NT2/D1 (cell line): ENCODE data around the gene CDC25B.
"Not testable (repeated sequence)": the region's sequence is repeated elsewhere in the genome, so short reads cannot be mapped to it uniquely, and the experiment has no call there.

ENCODE experiments used
- DNase-seq: peaks from one replicate; pipeline ENCODE4 v3.0.0-alpha.2; 2011; ENCODE audit warnings: low read depth, low spot score
- H3K27me3 ChIP-seq: 2 replicates; pipeline ENCODE4 v1.6.0; 2011; ENCODE audit warnings: mild to moderate bottlenecking; ENCODE audit not compliant: insufficient read length, insufficient read depth
- H3K36me3 ChIP-seq: 2 replicates; pipeline ENCODE4 v1.6.1; 2011; ENCODE audit warnings: mild to moderate bottlenecking, low read length, mixed read lengths; ENCODE audit not compliant: insufficient read depth, insufficient read length
- H3K4me1 ChIP-seq: 2 replicates; pipeline ENCODE4 v1.5.1; 2011; ENCODE audit not compliant: insufficient read depth, insufficient read length
- H3K4me3 ChIP-seq: 2 replicates; pipeline ENCODE4 v1.5.1; 2011; ENCODE audit warnings: low read depth; ENCODE audit not compliant: insufficient read length
- H3K9ac ChIP-seq: 2 replicates; pipeline ENCODE4 v1.6.0; 2011; ENCODE audit warnings: low read depth; ENCODE audit not compliant: insufficient read length
- H3K9me3 ChIP-seq: 2 replicates; pipeline ENCODE4 v1.5.1; 2011; ENCODE audit warnings: mild to moderate bottlenecking, low read length; ENCODE audit not compliant: insufficient read depth
- SUZ12 ChIP-seq: IDR thresholded peaks from 2 replicates; pipeline ENCODE4 v1.6.1; 2011; ENCODE audit not compliant: insufficient read length, insufficient read depth; ENCODE audit errors: extremely low read depth
- YY1 ChIP-seq: IDR thresholded peaks from 2 replicates; pipeline ENCODE4 v1.6.1; 2011; ENCODE audit not compliant: insufficient read length, insufficient read depth
- ZNF274 ChIP-seq: IDR thresholded peaks from 2 replicates; pipeline ENCODE4 v1.6.1; 2011; ENCODE audit warnings: mild to moderate bottlenecking, low read depth, low read length

Gene CDC25B

GRCh38 chr20:3788685-3789155 lies 7.4 kb upstream of the CDC25B start:
- no peak overlapping the region for H3K9ac ChIP-seq
- peaks cover 8% of the 10 kb centered on the region for H3K4me1 ChIP-seq
- peaks cover 16% of the 10 kb centered on the region for H3K27me3 ChIP-seq
- no peaks in the 10 kb centered on the region; the same call in 1 of the 2 replicates for H3K9me3 ChIP-seq
- H3K36me3 ChIP-seq = peaks cover 15% of the 10 kb centered on the region
- TF ChIP-seq SUZ12 (no peak), ZNF274 (no peak), YY1 (no peak)
- H3K4me3 ChIP-seq = no peak overlapping the region
- DNase-seq = no peak

GRCh38 chr20:3789201-3789600 lies 6.9 kb upstream of the CDC25B start:
- DNase-seq, H3K4me3 ChIP-seq, H3K9ac ChIP-seq, H3K9me3 ChIP-seq, H3K4me1 ChIP-seq: not testable (repeated sequence)
- Histone ChIP-seq H3K27me3 (peaks cover 16% of the 10 kb centered on the region), H3K36me3 (peaks cover 13% of the 10 kb centered on the region)

DNA sequence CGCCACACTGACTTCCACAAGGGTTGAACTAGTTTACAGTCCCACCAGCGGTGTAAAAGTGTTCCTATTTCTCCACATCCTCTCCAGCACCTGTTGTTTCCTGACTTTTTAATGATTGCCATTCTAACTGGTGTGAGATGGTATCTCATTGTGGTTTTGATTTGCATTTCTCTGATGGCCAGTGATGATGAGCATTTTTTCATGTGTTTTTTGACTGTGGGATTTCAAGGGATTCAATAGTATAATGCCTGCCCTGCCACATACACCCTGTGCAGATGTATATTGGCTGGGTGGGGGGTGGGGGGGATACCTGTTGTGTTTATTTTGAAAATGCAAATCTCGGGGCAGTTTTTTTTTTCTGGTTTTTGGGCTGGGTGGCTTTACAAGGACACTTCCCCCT lies 1.9 kb upstream of the CDC25B start:
- not testable (repeated sequence) for H3K9me3 ChIP-seq, H3K4me3 ChIP-seq, DNase-seq, H3K4me1 ChIP-seq, H3K9ac ChIP-seq, H3K27me3 ChIP-seq
- H3K36me3 ChIP-seq = peaks cover 10% of the 10 kb centered on the region

- peaks cover 11% of the 10 kb centered on the region for H3K36me3 ChIP-seq
Measured at GRCh38 chr20:3794701-3795420, 1.2 kb upstream of the CDC25B start.

DNA sequence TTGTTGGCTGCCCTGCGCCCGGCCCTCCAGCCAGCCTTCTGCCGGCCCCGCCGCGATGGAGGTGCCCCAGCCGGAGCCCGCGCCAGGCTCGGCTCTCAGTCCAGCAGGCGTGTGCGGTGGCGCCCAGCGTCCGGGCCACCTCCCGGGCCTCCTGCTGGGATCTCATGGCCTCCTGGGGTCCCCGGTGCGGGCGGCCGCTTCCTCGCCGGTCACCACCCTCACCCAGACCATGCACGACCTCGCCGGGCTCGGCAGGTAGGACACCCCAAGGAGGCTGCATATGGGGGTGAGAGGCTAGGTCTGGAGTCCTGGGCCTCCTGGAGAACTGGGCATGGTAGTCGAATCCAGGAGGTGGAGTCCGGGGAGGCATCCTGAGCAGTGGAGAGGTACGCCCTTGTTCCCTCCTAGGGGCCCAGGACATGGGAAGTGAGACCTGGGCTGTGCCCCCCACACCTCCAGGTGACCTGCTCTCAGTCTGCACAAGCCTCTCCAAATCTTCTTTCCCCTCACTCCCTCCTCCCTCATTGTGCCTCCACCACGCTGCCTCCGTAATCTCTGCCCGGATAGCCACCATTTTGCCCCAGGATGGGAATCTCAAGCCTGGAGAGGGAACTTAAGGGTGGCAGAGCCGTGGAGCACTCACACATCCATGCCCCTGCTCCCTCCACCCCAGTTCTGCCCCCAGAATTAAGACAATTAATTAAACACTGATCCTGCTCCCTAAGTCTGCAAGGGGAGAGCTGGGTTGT lies 541 bp downstream of the CDC25B start:
- Histone ChIP-seq H3K4me1 (peaks cover 17% of the 10 kb centered on the region), H3K27me3 (no peaks in the 10 kb centered on the region)

More at GRCh38 chr20:3794701-3795420, 1.2 kb upstream of the CDC25B start:
- H3K4me3 ChIP-seq = no peak overlapping the region
- no peak overlapping the region for H3K9ac ChIP-seq
- H3K4me1 ChIP-seq = peaks cover 5% of the 10 kb centered on the region
- TF ChIP-seq YY1 (no peak), SUZ12 (no peak), ZNF274 (no peak)
- no peaks in the 10 kb centered on the region for H3K27me3 ChIP-seq
- H3K9me3 ChIP-seq = no peaks in the 10 kb centered on the region
- no peak for DNase-seq

DNA sequence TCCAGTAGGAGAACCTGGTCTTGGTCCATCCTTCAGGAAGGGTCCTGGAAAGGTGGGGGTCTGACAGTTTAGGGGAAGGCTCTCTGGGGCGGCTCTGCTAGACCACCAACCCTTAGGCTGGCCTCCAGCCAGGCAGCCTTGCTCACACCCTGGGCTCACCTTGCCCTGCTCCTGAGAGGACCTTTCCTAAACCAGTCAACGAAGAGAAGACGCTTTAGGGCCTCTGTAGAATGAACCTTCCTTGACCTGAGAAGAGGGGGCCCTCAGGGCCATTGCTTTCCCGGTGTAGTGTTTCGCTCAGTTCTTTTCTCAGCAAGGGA lies 1.1 kb downstream of the CDC25B start:
- H3K27me3 ChIP-seq = no peaks in the 10 kb centered on the region
- TF ChIP-seq YY1 = no peak
- no peak for TF ChIP-seq SUZ12
- no peak for TF ChIP-seq ZNF274
- H3K4me3 ChIP-seq = peak overlapping the region; percentile 78
- H3K4me1 ChIP-seq = peaks cover 17% of the 10 kb centered on the region
- H3K9ac ChIP-seq = peak overlapping the region; percentile 93
- DNase-seq = no peak
- H3K9me3 ChIP-seq = no peaks in the 10 kb centered on the region
- H3K36me3 ChIP-seq = peaks cover 33% of the 10 kb centered on the region

More for the DNA sequence above, 541 bp downstream of the CDC25B start:
- Histone ChIP-seq H3K36me3 (peaks cover 28% of the 10 kb centered on the region), H3K9me3 (no peaks in the 10 kb centered on the region), H3K4me3 (peak overlapping the region; percentile 78), H3K9ac (peak overlapping the region; percentile 93)
- no peak for TF ChIP-seq SUZ12
- no peak for DNase-seq

- DNase-seq = no peak
- no peak for TF ChIP-seq ZNF274
- no peak for TF ChIP-seq SUZ12
- no peak for TF ChIP-seq YY1
Measured at GRCh38 chr20:3797592-3798372, 1.7 kb downstream of the CDC25B start.

More at GRCh38 chr20:3797592-3798372, 1.7 kb downstream of the CDC25B start:
- Histone ChIP-seq H3K9ac (peak overlapping the region; percentile 93), H3K36me3 (peaks cover 39% of the 10 kb centered on the region), H3K4me3 (peak overlapping the region; percentile 78), H3K9me3 (no peaks in the 10 kb centered on the region), H3K4me1 (peaks cover 17% of the 10 kb centered on the region), H3K27me3 (no peaks in the 10 kb centered on the region)
